GM19193 (cell line): ENCODE measurements around the gene APOO.

Source experiments
- POLR2A ChIP-seq: IDR thresholded peaks from 4 replicates; pipeline ENCODE4 v1.6.1; 2011; ENCODE audit not compliant: insufficient read depth, insufficient read length; ENCODE audit errors: extremely low read depth

The APOO gene

DNA sequence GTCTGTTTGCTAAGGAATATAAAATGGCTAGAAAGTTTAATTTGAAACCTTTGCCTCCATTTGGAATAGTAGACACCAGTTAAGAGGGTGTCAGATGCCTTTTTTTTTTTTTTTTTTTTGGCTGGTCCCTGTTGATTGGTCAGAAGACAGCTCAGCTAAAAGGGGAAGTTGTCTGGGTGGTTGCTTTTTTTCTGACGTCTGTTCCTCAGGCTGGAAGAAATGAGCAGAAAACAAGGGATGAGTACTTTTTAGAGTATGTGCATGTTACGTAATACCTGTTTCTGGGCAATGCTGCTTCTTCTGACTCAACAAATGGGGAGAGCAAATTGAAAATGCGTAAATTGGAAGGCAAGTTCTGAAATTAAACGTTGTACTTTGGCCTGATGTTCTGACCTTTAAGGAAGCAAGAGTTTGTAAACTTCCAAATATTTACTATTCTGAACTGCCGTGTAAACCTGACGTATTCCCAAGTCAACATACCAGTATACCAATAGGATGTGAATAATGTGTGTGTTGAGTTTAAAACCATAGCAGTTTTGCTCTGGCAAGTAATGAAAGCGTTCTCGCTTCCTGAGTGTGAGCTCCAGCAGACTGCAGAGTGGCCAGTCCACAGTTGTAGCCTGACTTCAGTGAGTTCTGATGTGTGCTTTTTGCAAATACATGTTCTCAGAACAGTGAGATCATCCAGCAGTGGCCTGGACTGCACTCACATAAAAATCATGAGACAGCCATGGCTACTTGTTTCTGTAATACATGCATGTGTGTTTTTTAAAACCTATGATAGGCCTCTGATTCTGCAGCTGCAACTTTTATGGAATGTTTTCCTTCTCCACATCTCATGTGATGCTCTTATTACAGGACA lies 123.0 kb downstream of the APOO start:
- peak; percentile 45 for TF ChIP-seq POLR2A

GRCh38 chrX:23783589-23784469 lies 123.9 kb downstream of the APOO start:
- no peak for TF ChIP-seq POLR2A
